Measurements from ENCODE around the gene DTNA.

DNA sequence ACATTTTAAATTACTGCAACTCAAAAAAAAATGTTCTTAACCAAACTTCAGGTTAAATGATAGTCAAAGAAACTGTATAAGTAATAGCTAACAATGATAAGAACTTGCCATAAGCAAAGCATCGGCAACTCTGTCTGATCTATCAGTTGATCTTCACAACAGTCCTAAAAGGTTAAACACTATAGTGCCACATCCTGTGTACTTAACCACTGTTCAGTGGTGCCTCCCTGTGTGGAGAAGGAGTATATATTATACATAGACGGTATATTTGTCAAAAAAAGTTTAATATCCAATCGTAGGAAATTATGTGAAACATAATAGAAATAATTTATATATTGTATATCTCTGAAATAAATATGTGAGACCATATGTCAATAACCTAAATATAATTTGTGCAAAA, 13.0 kb downstream of the DTNA start:
- no peak for TF ChIP-seq MAX (IDR thresholded peaks at IDR 0.05)
- no peak for TF ChIP-seq NFIC (IDR thresholded peaks at IDR 0.05)
- TF ChIP-seq YY1 (IDR thresholded peaks at IDR 0.05; ENCODE audit: low read depth), result no peak
- TF ChIP-seq TCF12 (IDR thresholded peaks at IDR 0.05; ENCODE audit: low read depth), result no peak
- TF ChIP-seq, protein P1, sequence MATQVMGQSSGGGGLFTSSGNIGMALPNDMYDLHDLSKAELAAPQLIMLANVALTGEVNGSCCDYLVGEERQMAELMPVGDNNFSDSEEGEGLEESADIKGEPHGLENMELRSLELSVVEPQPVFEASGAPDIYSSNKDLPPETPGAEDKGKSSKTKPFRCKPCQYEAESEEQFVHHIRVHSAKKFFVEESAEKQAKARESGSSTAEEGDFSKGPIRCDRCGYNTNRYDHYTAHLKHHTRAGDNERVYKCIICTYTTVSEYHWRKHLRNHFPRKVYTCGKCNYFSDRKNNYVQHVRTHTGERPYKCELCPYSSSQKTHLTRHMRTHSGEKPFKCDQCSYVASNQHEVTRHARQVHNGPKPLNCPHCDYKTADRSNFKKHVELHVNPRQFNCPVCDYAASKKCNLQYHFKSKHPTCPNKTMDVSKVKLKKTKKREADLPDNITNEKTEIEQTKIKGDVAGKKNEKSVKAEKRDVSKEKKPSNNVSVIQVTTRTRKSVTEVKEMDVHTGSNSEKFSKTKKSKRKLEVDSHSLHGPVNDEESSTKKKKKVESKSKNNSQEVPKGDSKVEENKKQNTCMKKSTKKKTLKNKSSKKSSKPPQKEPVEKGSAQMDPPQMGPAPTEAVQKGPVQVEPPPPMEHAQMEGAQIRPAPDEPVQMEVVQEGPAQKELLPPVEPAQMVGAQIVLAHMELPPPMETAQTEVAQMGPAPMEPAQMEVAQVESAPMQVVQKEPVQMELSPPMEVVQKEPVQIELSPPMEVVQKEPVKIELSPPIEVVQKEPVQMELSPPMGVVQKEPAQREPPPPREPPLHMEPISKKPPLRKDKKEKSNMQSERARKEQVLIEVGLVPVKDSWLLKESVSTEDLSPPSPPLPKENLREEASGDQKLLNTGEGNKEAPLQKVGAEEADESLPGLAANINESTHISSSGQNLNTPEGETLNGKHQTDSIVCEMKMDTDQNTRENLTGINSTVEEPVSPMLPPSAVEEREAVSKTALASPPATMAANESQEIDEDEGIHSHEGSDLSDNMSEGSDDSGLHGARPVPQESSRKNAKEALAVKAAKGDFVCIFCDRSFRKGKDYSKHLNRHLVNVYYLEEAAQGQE (IDR thresholded peaks at IDR 0.05; ENCODE audit: low read depth), result no peak
- no peak for TF ChIP-seq TEAD4 (IDR thresholded peaks at IDR 0.05)
- TF ChIP-seq FOXM1 (IDR thresholded peaks at IDR 0.05; ENCODE audit: borderline replicate concordance, low read depth), result no peak
- TF ChIP-seq TAF1 (IDR thresholded peaks at IDR 0.05; ENCODE audit: low read depth), result no peak
- TF ChIP-seq EP300 (IDR thresholded peaks at IDR 0.05; ENCODE audit: borderline replicate concordance), result no peak
- TF ChIP-seq CEBPB (IDR thresholded peaks at IDR 0.05), result no peak
- TF ChIP-seq, protein P2, sequence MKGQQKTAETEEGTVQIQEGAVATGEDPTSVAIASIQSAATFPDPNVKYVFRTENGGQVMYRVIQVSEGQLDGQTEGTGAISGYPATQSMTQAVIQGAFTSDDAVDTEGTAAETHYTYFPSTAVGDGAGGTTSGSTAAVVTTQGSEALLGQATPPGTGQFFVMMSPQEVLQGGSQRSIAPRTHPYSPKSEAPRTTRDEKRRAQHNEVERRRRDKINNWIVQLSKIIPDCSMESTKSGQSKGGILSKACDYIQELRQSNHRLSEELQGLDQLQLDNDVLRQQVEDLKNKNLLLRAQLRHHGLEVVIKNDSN (IDR thresholded peaks at IDR 0.05), result no peak
